ENCODE measurements around the gene ERC2.

Gene ERC2

GRCh38 chr3:55702822-55703221 is 765.4 kb downstream of the ERC2 start:
- no peak overlapping the region for H3K27ac Mint-ChIP-seq
- H3K27me3 Mint-ChIP-seq (ENCODE audit: low read depth) = no peaks in the 10 kb centered on the region
- no peaks in the 10 kb centered on the region for H3K9me3 Mint-ChIP-seq
- H3K4me1 Mint-ChIP-seq = peaks cover 7% of the 10 kb centered on the region
- no peak overlapping the region for H3K4me3 Mint-ChIP-seq
- H3K36me3 Mint-ChIP-seq (ENCODE audit: low read depth) = no peaks in the 10 kb centered on the region
- TF ChIP-seq CTCF (IDR thresholded peaks at IDR 0.05; ENCODE audit: unreplicated experiment in 3 of 3) = no peak

GRCh38 chr3:55701997-55702396 is 766.3 kb downstream of the ERC2 start:
- no peaks in the 10 kb centered on the region for H3K27me3 Mint-ChIP-seq (ENCODE audit: low read depth)
- no peaks in the 10 kb centered on the region for H3K9me3 Mint-ChIP-seq
- no peak for TF ChIP-seq CTCF (IDR thresholded peaks at IDR 0.05; ENCODE audit: unreplicated experiment in 3 of 3)
- H3K4me3 Mint-ChIP-seq = no peak overlapping the region
- peak overlapping the region in 1 of 3 experiments; percentile 12 for H3K27ac Mint-ChIP-seq
- peaks cover 7% of the 10 kb centered on the region for H3K4me1 Mint-ChIP-seq
- H3K36me3 Mint-ChIP-seq (ENCODE audit: low read depth) = no peaks in the 10 kb centered on the region

DNA sequence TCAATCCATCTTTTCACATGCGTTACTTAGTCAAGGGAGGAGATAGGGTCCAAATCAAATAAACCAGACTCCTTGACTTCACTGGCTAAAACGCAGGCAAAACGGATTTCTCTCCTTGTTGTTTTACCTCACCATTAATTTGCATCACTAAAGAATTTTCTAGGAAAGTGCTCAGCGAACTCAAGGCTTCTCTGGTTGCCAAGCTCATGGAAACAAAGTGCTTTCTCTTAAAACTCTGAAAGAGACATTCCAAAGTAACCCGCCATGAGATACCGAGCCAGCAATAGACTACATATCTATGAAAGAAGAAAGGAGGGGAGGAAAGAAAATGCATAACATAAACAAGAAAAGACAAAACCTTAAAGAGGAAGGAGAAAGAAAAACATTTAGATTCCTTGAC is 769.4 kb downstream of the ERC2 start:
- TF ChIP-seq CTCF (IDR thresholded peaks at IDR 0.05; ENCODE audit: unreplicated experiment in 3 of 3) = no peak
- H3K27me3 Mint-ChIP-seq (ENCODE audit: low read depth) = no peaks in the 10 kb centered on the region
- no peak overlapping the region for H3K27ac Mint-ChIP-seq
- H3K9me3 Mint-ChIP-seq = no peaks in the 10 kb centered on the region
- no peak overlapping the region for H3K4me3 Mint-ChIP-seq
- H3K36me3 Mint-ChIP-seq (ENCODE audit: low read depth) = no peaks in the 10 kb centered on the region
- peaks cover 7% of the 10 kb centered on the region for H3K4me1 Mint-ChIP-seq

DNA sequence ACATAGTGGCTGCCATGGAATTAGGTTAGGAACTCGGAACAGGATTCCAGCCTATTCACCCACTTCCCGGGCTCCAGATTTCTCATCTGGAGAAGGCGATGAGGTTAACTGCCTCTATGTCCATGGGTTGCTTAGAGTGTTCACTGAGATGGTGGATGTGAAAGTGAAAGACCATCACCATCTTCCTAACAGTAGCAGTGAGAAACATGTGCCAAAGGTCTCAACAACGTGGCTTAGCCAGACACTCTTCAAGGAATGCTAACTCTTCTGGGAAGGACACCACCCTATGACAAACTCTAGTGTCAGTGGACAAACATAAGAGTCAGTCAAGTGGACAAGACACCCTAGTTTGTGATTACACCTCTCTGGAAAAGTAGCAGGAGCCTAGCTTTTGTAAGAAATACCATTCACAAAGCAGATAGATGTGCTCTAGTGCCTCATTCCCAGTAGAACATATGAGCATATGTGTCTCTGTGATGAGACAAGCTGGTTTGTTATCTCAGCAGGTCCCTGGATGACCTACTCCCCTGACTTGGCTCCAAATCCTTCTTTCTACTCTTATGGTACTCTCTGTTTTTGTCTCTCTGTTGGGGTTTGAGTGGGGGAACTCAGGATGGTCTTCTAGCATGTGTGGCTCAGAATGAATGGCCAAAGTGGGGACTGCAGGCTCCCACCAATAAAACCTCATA is 770.9 kb downstream of the ERC2 start:
- TF ChIP-seq CTCF (IDR thresholded peaks at IDR 0.05; ENCODE audit: unreplicated experiment in 3 of 3) = no peak
- H3K4me3 Mint-ChIP-seq = no peak overlapping the region
- H3K27ac Mint-ChIP-seq = no peak overlapping the region
- peaks cover 17% of the 10 kb centered on the region for H3K4me1 Mint-ChIP-seq
- no peaks in the 10 kb centered on the region for H3K9me3 Mint-ChIP-seq
- H3K36me3 Mint-ChIP-seq (ENCODE audit: low read depth) = no peaks in the 10 kb centered on the region
- peaks cover 5% of the 10 kb centered on the region for H3K27me3 Mint-ChIP-seq (ENCODE audit: low read depth)

GRCh38 chr3:55692957-55693558 is 775.2 kb downstream of the ERC2 start:
- Mint-ChIP-seq H3K9me3 (no peaks in the 10 kb centered on the region), H3K27me3 (ENCODE audit: low read depth) (peaks cover 11% of the 10 kb centered on the region), H3K4me3 (no peak overlapping the region)

More at GRCh38 chr3:55692957-55693558, 775.2 kb downstream of the ERC2 start:
- no peak overlapping the region for H3K27ac Mint-ChIP-seq
- no peak for TF ChIP-seq CTCF (IDR thresholded peaks at IDR 0.05; ENCODE audit: unreplicated experiment in 3 of 3)
- no peaks in the 10 kb centered on the region for H3K36me3 Mint-ChIP-seq (ENCODE audit: low read depth)
- peaks cover 39% of the 10 kb centered on the region for H3K4me1 Mint-ChIP-seq
